Sigmoid colon (tissue), 4 donors: ENCODE results near the gene SELENON.

Experiments
- CTCF ChIP-seq, 4 experiments: fragments of 450-650 bp in 3 of 4; fragments of 200-600 bp in 1 of 4; IDR thresholded peaks; one replicate each; pipeline ENCODE4 v1.5.1; 2016 to 2019; ENCODE audit warnings: antibody characterized with exemption in 4 of 4, mild to moderate bottlenecking in 3 of 4, moderate library complexity in 2 of 4
- EP300 ChIP-seq, 4 donors: sonication (generic); formaldehyde crosslinking; IDR thresholded peaks; one replicate each; pipeline ENCODE4 v1.6.1; 2017; ENCODE audit warnings: antibody characterized with exemption in 4 of 4
- POLR2A ChIP-seq, 2 donors: fragments of 450-650 bp; IDR thresholded peaks; one replicate each; pipeline ENCODE4 v1.6.1; 2016; ENCODE audit warnings: antibody characterized with exemption in 2 of 2, mild to moderate bottlenecking in 2 of 2, moderate library complexity in 2 of 2
- POLR2AphosphoS5 ChIP-seq, 4 donors: sonication (generic); formaldehyde crosslinking; IDR thresholded peaks; one replicate each; pipeline ENCODE4 v1.6.1; 2017; ENCODE audit warnings: antibody characterized with exemption in 4 of 4

GRCh38 chr1:25821112-25821476 lies 21.1 kb downstream of the SELENON start:
- TF ChIP-seq POLR2A (IDR thresholded peaks at IDR 0.05) (no peak), CTCF (IDR thresholded peaks at IDR 0.05) (no peak), POLR2AphosphoS5 (IDR thresholded peaks at IDR 0.05) (no peak), EP300 (IDR thresholded peaks at IDR 0.05) (no peak)
